ENCODE data around the gene RAD17. TPM values are rescaled to one million over a fixed set of nuclear protein-coding genes. Genes with fewer than 3 reads are reported as not detected.

Gene RAD17
- total and polyA plus RNA-seq, 5 donors from 2014 or later = 16.5 to 23.3 (median 19.5) TPM

- H3K4me3 ChIP-seq (ENCODE audit: low read depth, low read length) = no peak overlapping the region
- Mint-ChIP-seq H3K4me1 (peaks cover 11 to 23% (median 17%) of the 10 kb centered on the region in 4 donors), H3K4me3 (peak overlapping the region in 2 of 4 donors; percentile 20 to 36), H3K36me3 (peaks cover 4% of the 10 kb centered on the region), H3K27me3 (peaks cover 5% of the 10 kb centered on the region), H3K27ac (peak overlapping the region in 1 of 3 donors; percentile 71), H3K9me3 (peaks cover 0 to 2% (median 0%) of the 10 kb centered on the region in 7 donors)
- H3K4me1 ChIP-seq (ENCODE audit: control insufficient read depth, insufficient read depth, low read length, poor library complexity, severe bottlenecking) = peaks cover 7% of the 10 kb centered on the region
- no peaks in the 10 kb centered on the region for H3K36me3 ChIP-seq (ENCODE audit: control insufficient read depth, insufficient read depth, low read length)
- H3K9me3 ChIP-seq (ENCODE audit: control insufficient read depth in 2 of 2, low read length in 2 of 2) = no peaks in the 10 kb centered on the region
- no peaks in the 10 kb centered on the region for H3K27me3 ChIP-seq (ENCODE audit: control insufficient read depth, insufficient read depth, low read length)
- no peak overlapping the region for H3K27ac ChIP-seq (ENCODE audit: insufficient read depth, low read length, poor library complexity, severe bottlenecking)
- ATAC-seq (ENCODE audit: low read depth in 2 of 2) (no peak), DNase-seq (no peak)
These were observed 34.2 kb upstream of the RAD17 start for GRCh38 chr5:69335341-69335935.

- Mint-ChIP-seq H3K9me3 (peaks cover 0 to 1% (median 0%) of the 10 kb centered on the region in 7 donors), H3K4me1 (no peaks in the 10 kb centered on the region), H3K36me3 (no peaks in the 10 kb centered on the region), H3K27me3 (no peaks in the 10 kb centered on the region), H3K4me3 (no peak overlapping the region), H3K27ac (no peak overlapping the region)
- Histone ChIP-seq H3K4me3 (ENCODE audit: low read depth, low read length) (no peak overlapping the region), H3K4me1 (ENCODE audit: control insufficient read depth, insufficient read depth, low read length, poor library complexity, severe bottlenecking) (no peaks in the 10 kb centered on the region), H3K27ac (ENCODE audit: insufficient read depth, low read length, poor library complexity, severe bottlenecking) (no peak overlapping the region), H3K9me3 (ENCODE audit: control insufficient read depth in 2 of 2, low read length in 2 of 2) (no peaks in the 10 kb centered on the region), H3K27me3 (ENCODE audit: control insufficient read depth, insufficient read depth, low read length) (no peaks in the 10 kb centered on the region), H3K36me3 (ENCODE audit: control insufficient read depth, insufficient read depth, low read length) (no peaks in the 10 kb centered on the region)
- DNase-seq (no peak), ATAC-seq (ENCODE audit: low read depth in 2 of 2) (no peak)
These were observed 28.0 kb upstream of the RAD17 start for GRCh38 chr5:69341520-69342161.

GRCh38 chr5:69343083-69343482 lies 26.5 kb upstream of the RAD17 start:
- Mint-ChIP-seq H3K4me3 (no peak overlapping the region), H3K27me3 (no peaks in the 10 kb centered on the region), H3K4me1 (no peaks in the 10 kb centered on the region), H3K27ac (no peak overlapping the region), H3K36me3 (no peaks in the 10 kb centered on the region), H3K9me3 (no peaks in the 10 kb centered on the region)
- H3K4me1 ChIP-seq (ENCODE audit: control insufficient read depth, insufficient read depth, low read length, poor library complexity, severe bottlenecking) = no peaks in the 10 kb centered on the region
- H3K9me3 ChIP-seq (ENCODE audit: control insufficient read depth in 2 of 2, low read length in 2 of 2) = no peaks in the 10 kb centered on the region
- DNase-seq = no peak
- no peak for ATAC-seq (ENCODE audit: low read depth in 2 of 2)
- H3K27me3 ChIP-seq (ENCODE audit: control insufficient read depth, insufficient read depth, low read length) = no peaks in the 10 kb centered on the region
- no peak overlapping the region for H3K4me3 ChIP-seq (ENCODE audit: low read depth, low read length)
- no peak overlapping the region for H3K27ac ChIP-seq (ENCODE audit: insufficient read depth, low read length, poor library complexity, severe bottlenecking)
- H3K36me3 ChIP-seq (ENCODE audit: control insufficient read depth, insufficient read depth, low read length) = no peaks in the 10 kb centered on the region

GRCh38 chr5:69350664-69351063 lies 19.0 kb upstream of the RAD17 start:
- Histone ChIP-seq H3K27me3 (ENCODE audit: control insufficient read depth, insufficient read depth, low read length) (no peaks in the 10 kb centered on the region), H3K4me3 (ENCODE audit: low read depth, low read length) (no peak overlapping the region), H3K27ac (ENCODE audit: insufficient read depth, low read length, poor library complexity, severe bottlenecking) (no peak overlapping the region), H3K9me3 (ENCODE audit: control insufficient read depth in 2 of 2, low read length in 2 of 2) (no peaks in the 10 kb centered on the region), H3K36me3 (ENCODE audit: control insufficient read depth, insufficient read depth, low read length) (peaks cover 31% of the 10 kb centered on the region), H3K4me1 (ENCODE audit: control insufficient read depth, insufficient read depth, low read length, poor library complexity, severe bottlenecking) (no peaks in the 10 kb centered on the region)
- no peak overlapping the region for H3K4me3 Mint-ChIP-seq
- H3K36me3 Mint-ChIP-seq = peaks cover 22% of the 10 kb centered on the region
- no peaks in the 10 kb centered on the region for H3K9me3 Mint-ChIP-seq
- ATAC-seq (ENCODE audit: low read depth in 2 of 2) (no peak), DNase-seq (no peak)
- H3K4me1 Mint-ChIP-seq = peaks cover under 1 to 2% (median 1%) of the 10 kb centered on the region in 4 donors
- H3K27me3 Mint-ChIP-seq = no peaks in the 10 kb centered on the region
- no peak overlapping the region for H3K27ac Mint-ChIP-seq

- no peaks in the 10 kb centered on the region for H3K27me3 Mint-ChIP-seq
- no peak overlapping the region for H3K27ac Mint-ChIP-seq
- Histone ChIP-seq H3K9me3 (ENCODE audit: control insufficient read depth in 2 of 2, low read length in 2 of 2) (no peaks in the 10 kb centered on the region), H3K36me3 (ENCODE audit: control insufficient read depth, insufficient read depth, low read length) (peaks cover 12% of the 10 kb centered on the region), H3K4me1 (ENCODE audit: control insufficient read depth, insufficient read depth, low read length, poor library complexity, severe bottlenecking) (no peaks in the 10 kb centered on the region), H3K27ac (ENCODE audit: insufficient read depth, low read length, poor library complexity, severe bottlenecking) (no peak overlapping the region), H3K27me3 (ENCODE audit: control insufficient read depth, insufficient read depth, low read length) (no peaks in the 10 kb centered on the region), H3K4me3 (ENCODE audit: low read depth, low read length) (no peak overlapping the region)
- no peak for ATAC-seq (ENCODE audit: low read depth in 2 of 2)
- H3K4me1 Mint-ChIP-seq = peaks cover 10 to 25% (median 14%) of the 10 kb centered on the region in 4 donors
- no peaks in the 10 kb centered on the region for H3K9me3 Mint-ChIP-seq
- H3K36me3 Mint-ChIP-seq = peaks cover 19% of the 10 kb centered on the region
- no peak overlapping the region for H3K4me3 Mint-ChIP-seq
- no peak for DNase-seq
These were observed 9.9 kb upstream of the RAD17 start for GRCh38 chr5:69359699-69360098.

DNA sequence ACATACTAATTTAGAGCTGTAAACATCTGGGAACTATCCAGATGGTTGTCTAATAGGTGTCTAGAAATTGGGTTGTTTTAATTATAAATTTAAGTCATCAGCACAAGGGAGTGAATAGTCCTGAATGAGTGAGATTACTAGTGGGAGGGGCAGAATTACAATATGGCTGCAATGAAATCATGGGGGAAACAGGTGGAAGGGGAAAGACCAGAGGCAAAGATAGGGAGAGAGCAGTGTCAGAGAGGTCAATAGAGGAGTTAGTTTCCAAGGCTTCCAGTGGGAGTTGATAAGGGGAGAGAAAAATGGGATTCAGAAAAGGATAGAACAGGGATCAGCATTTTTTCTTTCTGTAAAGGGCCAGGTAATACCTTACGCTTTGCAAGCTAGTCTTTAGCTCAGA lies 9.2 kb upstream of the RAD17 start:
- H3K9me3 ChIP-seq (ENCODE audit: control insufficient read depth in 2 of 2, low read length in 2 of 2) = no peaks in the 10 kb centered on the region
- H3K27me3 Mint-ChIP-seq = no peaks in the 10 kb centered on the region
- no peaks in the 10 kb centered on the region for H3K9me3 Mint-ChIP-seq
- no peak overlapping the region for H3K4me3 ChIP-seq (ENCODE audit: low read depth, low read length)
- ATAC-seq (ENCODE audit: low read depth in 2 of 2) = no peak
- no peaks in the 10 kb centered on the region for H3K4me1 ChIP-seq (ENCODE audit: control insufficient read depth, insufficient read depth, low read length, poor library complexity, severe bottlenecking)
- no peaks in the 10 kb centered on the region for H3K27me3 ChIP-seq (ENCODE audit: control insufficient read depth, insufficient read depth, low read length)
- no peak overlapping the region for H3K4me3 Mint-ChIP-seq
- peak overlapping the region in 1 of 3 donors; percentile 68 for H3K27ac Mint-ChIP-seq
- peaks cover 19% of the 10 kb centered on the region for H3K36me3 ChIP-seq (ENCODE audit: control insufficient read depth, insufficient read depth, low read length)
- H3K36me3 Mint-ChIP-seq = peaks cover 26% of the 10 kb centered on the region
- no peak for DNase-seq
- no peak overlapping the region for H3K27ac ChIP-seq (ENCODE audit: insufficient read depth, low read length, poor library complexity, severe bottlenecking)
- peaks cover 10 to 33% (median 18%) of the 10 kb centered on the region in 4 donors for H3K4me1 Mint-ChIP-seq

GRCh38 chr5:69364414-69364813 lies 5.2 kb upstream of the RAD17 start:
- Mint-ChIP-seq H3K9me3 (no peaks in the 10 kb centered on the region), H3K4me1 (peaks cover 16 to 58% (median 32%) of the 10 kb centered on the region in 4 donors), H3K4me3 (peak overlapping the region in 1 of 4 donors; percentile 67), H3K36me3 (peaks cover 25% of the 10 kb centered on the region), H3K27ac (no peak overlapping the region), H3K27me3 (no peaks in the 10 kb centered on the region)
- Histone ChIP-seq H3K4me1 (ENCODE audit: control insufficient read depth, insufficient read depth, low read length, poor library complexity, severe bottlenecking) (peaks cover 14% of the 10 kb centered on the region), H3K4me3 (ENCODE audit: low read depth, low read length) (no peak overlapping the region), H3K36me3 (ENCODE audit: control insufficient read depth, insufficient read depth, low read length) (peaks cover 29% of the 10 kb centered on the region), H3K27ac (ENCODE audit: insufficient read depth, low read length, poor library complexity, severe bottlenecking) (peak overlapping the region; percentile 14), H3K9me3 (ENCODE audit: control insufficient read depth in 2 of 2, low read length in 2 of 2) (no peaks in the 10 kb centered on the region), H3K27me3 (ENCODE audit: control insufficient read depth, insufficient read depth, low read length) (no peaks in the 10 kb centered on the region)
- DNase-seq (peak in 2 of 3 donors; percentile 34 to 57), ATAC-seq (ENCODE audit: low read depth in 2 of 2) (peak in 1 of 2 donors; percentile 20)

- Mint-ChIP-seq H3K27me3 (no peaks in the 10 kb centered on the region), H3K4me1 (peaks cover 12 to 61% (median 32%) of the 10 kb centered on the region in 4 donors), H3K4me3 (peak overlapping the region in 3 of 4 donors; percentile 24 to 68 (median 67)), H3K9me3 (no peaks in the 10 kb centered on the region), H3K27ac (no peak overlapping the region), H3K36me3 (peaks cover 25% of the 10 kb centered on the region)
- H3K36me3 ChIP-seq (ENCODE audit: control insufficient read depth, insufficient read depth, low read length) = peaks cover 29% of the 10 kb centered on the region
- no peak for ATAC-seq (ENCODE audit: low read depth in 2 of 2)
- DNase-seq = no peak
- no peaks in the 10 kb centered on the region for H3K27me3 ChIP-seq (ENCODE audit: control insufficient read depth, insufficient read depth, low read length)
- H3K4me3 ChIP-seq (ENCODE audit: low read depth, low read length) = no peak overlapping the region
- H3K27ac ChIP-seq (ENCODE audit: insufficient read depth, low read length, poor library complexity, severe bottlenecking) = peak overlapping the region; percentile 14
- peaks cover 14% of the 10 kb centered on the region for H3K4me1 ChIP-seq (ENCODE audit: control insufficient read depth, insufficient read depth, low read length, poor library complexity, severe bottlenecking)
- no peaks in the 10 kb centered on the region for H3K9me3 ChIP-seq (ENCODE audit: control insufficient read depth in 2 of 2, low read length in 2 of 2)
These were observed 4.8 kb upstream of the RAD17 start for GRCh38 chr5:69364850-69365249.

Measured in CD4-positive, CD25-positive, alpha-beta regulatory T cell (primary cell).